Peyer's patch (tissue), 4 donors: ENCODE results near the gene ELF2. TPM values are rescaled to one million over a fixed set of nuclear protein-coding genes. Genes with fewer than 3 reads are reported as not detected.

ENCODE experiments used
- DNase-seq, 3 donors: peaks; one replicate each; pipeline ENCODE4 v3.0.0-alpha.2; 2017 to 2019
- H3K27ac ChIP-seq, 4 donors: fragments of 200-600 bp; sonication (generic); one replicate each; pipeline ENCODE4 v1.5.1; 2016 to 2019
- H3K27me3 ChIP-seq, 2 donors: fragments of 200-600 bp; sonication (generic); one replicate each; pipeline ENCODE4 v1.5.1; 2019
- H3K36me3 ChIP-seq, 3 donors: fragments of 200-600 bp; sonication (generic); one replicate each; pipeline ENCODE4 v1.5.1; 2016 to 2019
- H3K4me1 ChIP-seq, 4 donors: fragments of 200-600 bp; sonication (generic); one replicate each; pipeline ENCODE4 v1.5.1; 2016 to 2019
- H3K4me3 ChIP-seq, 4 donors: fragments of 200-600 bp; sonication (generic); 1 replicate in 3 of 4; 2 replicates in 1 of 4; pipeline ENCODE4 v1.5.1; 2016 to 2019; ENCODE audit warnings: mild to moderate bottlenecking in 1 of 4
- H3K9me3 ChIP-seq, 4 donors: fragments of 200-600 bp; sonication (generic); one replicate each; pipeline ENCODE4 v1.5.1; 2016 to 2019; ENCODE audit warnings: mild to moderate bottlenecking in 1 of 4
- CTCF ChIP-seq, 6 experiments: fragments of 450-650 bp in 4 of 6; fragments of 200-600 bp in 2 of 6; sonication (generic) in 1 of 6; IDR thresholded peaks; one replicate each; pipeline ENCODE4 v1.5.1; 2017 to 2019; ENCODE audit warnings: antibody characterized with exemption in 6 of 6, mild to moderate bottlenecking in 3 of 6, moderate library complexity in 1 of 6
- POLR2A ChIP-seq, 2 donors: fragments of 450-650 bp; IDR thresholded peaks; one replicate each; pipeline ENCODE4 v1.5.1; 2017; ENCODE audit warnings: antibody characterized with exemption in 2 of 2, mild to moderate bottlenecking in 2 of 2, moderate library complexity in 2 of 2
- total RNA-seq, 4 donors: library from RNA; depleted of rRNA; stranded (reverse); fragments of >200 nt; gene quantifications; one replicate each; pipeline ENCODE4 v1.1.0, GENCODE V29; 2016

The ELF2 gene
- total RNA-seq, 4 donors from 2014 or later = 47.1 to 75.1 (median 54.4) TPM

- peaks cover 0 to 3% (median under 1%) of the 10 kb centered on the region in 4 donors for H3K4me1 ChIP-seq
- no peak for TF ChIP-seq POLR2A (IDR thresholded peaks at IDR 0.05)
- TF ChIP-seq CTCF (IDR thresholded peaks at IDR 0.05) = no peak
- H3K36me3 ChIP-seq = no peaks in the 10 kb centered on the region
- H3K27me3 ChIP-seq = no peaks in the 10 kb centered on the region
- peak overlapping the region in 1 of 4 donors; percentile 5 for H3K27ac ChIP-seq
- no peak for DNase-seq
- H3K9me3 ChIP-seq = no peaks in the 10 kb centered on the region
- no peak overlapping the region for H3K4me3 ChIP-seq
These were observed 156.6 kb downstream of the ELF2 start for GRCh38 chr4:139020384-139020783.

GRCh38 chr4:139018971-139019758 is 157.9 kb downstream of the ELF2 start:
- H3K9me3 ChIP-seq = no peaks in the 10 kb centered on the region
- no peaks in the 10 kb centered on the region for H3K27me3 ChIP-seq
- no peak overlapping the region for H3K4me3 ChIP-seq
- H3K27ac ChIP-seq = no peak overlapping the region
- TF ChIP-seq CTCF (IDR thresholded peaks at IDR 0.05) (no peak), POLR2A (IDR thresholded peaks at IDR 0.05) (no peak)
- peaks cover 0 to 9% (median 6%) of the 10 kb centered on the region in 4 donors for H3K4me1 ChIP-seq
- no peak for DNase-seq
- H3K36me3 ChIP-seq = no peaks in the 10 kb centered on the region

GRCh38 chr4:139018501-139018900 is 158.5 kb downstream of the ELF2 start:
- DNase-seq = no peak
- no peaks in the 10 kb centered on the region for H3K9me3 ChIP-seq
- H3K36me3 ChIP-seq = no peaks in the 10 kb centered on the region
- H3K4me3 ChIP-seq = peak overlapping the region in 1 of 4 donors; percentile 4
- no peak overlapping the region for H3K27ac ChIP-seq
- no peaks in the 10 kb centered on the region for H3K27me3 ChIP-seq
- H3K4me1 ChIP-seq = peaks cover 0 to 15% (median 6%) of the 10 kb centered on the region in 4 donors
- TF ChIP-seq POLR2A (IDR thresholded peaks at IDR 0.05) (no peak), CTCF (IDR thresholded peaks at IDR 0.05) (no peak)

GRCh38 chr4:139017861-139018260 is 159.2 kb downstream of the ELF2 start:
- peaks cover 0 to 20% (median 6%) of the 10 kb centered on the region in 4 donors for H3K4me1 ChIP-seq
- H3K9me3 ChIP-seq = no peaks in the 10 kb centered on the region
- no peak overlapping the region for H3K27ac ChIP-seq

GRCh38 chr4:139015948-139016471 is 161.0 kb downstream of the ELF2 start:
- TF ChIP-seq CTCF (IDR thresholded peaks at IDR 0.05) (peak in 1 of 6 experiments; percentile 7), POLR2A (IDR thresholded peaks at IDR 0.05) (no peak)
- DNase-seq = peak in 2 of 3 donors; percentile 52 to 78
- no peaks in the 10 kb centered on the region for H3K27me3 ChIP-seq
- H3K9me3 ChIP-seq = no peaks in the 10 kb centered on the region
- peak overlapping the region; percentile 65 to 98 (median 80) for H3K4me3 ChIP-seq
- no peaks in the 10 kb centered on the region for H3K36me3 ChIP-seq
- peak overlapping the region; percentile 74 to 99 (median 86) for H3K27ac ChIP-seq
- peaks cover 0 to 20% (median 6%) of the 10 kb centered on the region in 4 donors for H3K4me1 ChIP-seq

More at GRCh38 chr4:139017861-139018260, 159.2 kb downstream of the ELF2 start:
- no peak overlapping the region for H3K4me3 ChIP-seq
- TF ChIP-seq CTCF (IDR thresholded peaks at IDR 0.05) (no peak), POLR2A (IDR thresholded peaks at IDR 0.05) (no peak)
- H3K27me3 ChIP-seq = no peaks in the 10 kb centered on the region
- DNase-seq = no peak
- H3K36me3 ChIP-seq = no peaks in the 10 kb centered on the region
